HEK293 (cell line): Measurements from ENCODE around the gene SNUPN.

ENCODE experiments used
- CTCF ChIP-seq: fragments of 450-650 bp; formaldehyde crosslinking; IDR thresholded peaks from 2 replicates; pipeline ENCODE4 v1.5.1; 2016; ENCODE audit warnings: missing biosample characterization, missing genetic modification characterization
- PBX3 ChIP-seq: sonication (generic); formaldehyde crosslinking; IDR thresholded peaks from 2 replicates; pipeline ENCODE4 v1.8.1; 2022; ENCODE audit warnings: mild to moderate bottlenecking, moderate library complexity, missing genetic modification reagents
- REST ChIP-seq: fragments of 450-650 bp; formaldehyde crosslinking; IDR thresholded peaks from 2 replicates; pipeline ENCODE4 v1.5.1; 2016; ENCODE audit warnings: missing biosample characterization, missing genetic modification characterization
- SP2 ChIP-seq: fragments of 450-650 bp; formaldehyde crosslinking; IDR thresholded peaks from 2 replicates; pipeline ENCODE4 v1.5.1; 2016; ENCODE audit warnings: missing biosample characterization, missing genetic modification characterization
- TCF7L2 ChIP-seq: IDR thresholded peaks from 2 replicates; pipeline ENCODE4 v1.6.1; 2011; ENCODE audit warnings: low read depth, mild to moderate bottlenecking, inconsistent platforms, low read length, moderate library complexity, borderline replicate concordance
- YY1 ChIP-seq: fragments of 450-650 bp; formaldehyde crosslinking; IDR thresholded peaks from 2 replicates; pipeline ENCODE4 v1.5.1; 2018; ENCODE audit warnings: missing biosample characterization, missing genetic modification characterization
- ZNF133 ChIP-seq: fragments of 450-650 bp; formaldehyde crosslinking; IDR thresholded peaks from 2 replicates; pipeline ENCODE4 v1.5.1; 2016; ENCODE audit warnings: missing biosample characterization, missing genetic modification characterization
- ZNF18 ChIP-seq: fragments of 450-650 bp; formaldehyde crosslinking; IDR thresholded peaks from 2 replicates; pipeline ENCODE4 v1.5.1; 2016; ENCODE audit warnings: missing biosample characterization, missing genetic modification characterization
- ZNF274 ChIP-seq, 2 experiments: fragments of 200-500 bp in 1 of 2; fragments of 450-650 bp in 1 of 2; sonication (Bioruptor generic) in 1 of 2; formaldehyde crosslinking in 1 of 2; IDR thresholded peaks; 2 replicates each; pipeline versions ENCODE4 v1.5.1 to v1.6.1; 2014 to 2016; ENCODE audit warnings: borderline replicate concordance in 1 of 2, inconsistent platforms in 1 of 2, low read length in 1 of 2, missing biosample characterization in 1 of 2, missing genetic modification characterization in 1 of 2
- ZNF354C ChIP-seq: fragments of 450-650 bp; formaldehyde crosslinking; IDR thresholded peaks from 2 replicates; pipeline ENCODE4 v1.5.1; 2016; ENCODE audit warnings: missing biosample characterization, missing genetic modification characterization, low read depth, borderline replicate concordance
- ZNF561 ChIP-seq: fragments of 450-650 bp; IDR thresholded peaks from 2 replicates; pipeline ENCODE4 v1.5.1; 2018; ENCODE audit warnings: missing biosample characterization, missing genetic modification characterization, borderline replicate concordance
- ZNF623 ChIP-seq: fragments of 450-650 bp; formaldehyde crosslinking; IDR thresholded peaks from 2 replicates; pipeline ENCODE4 v1.5.1; 2016; ENCODE audit warnings: missing biosample characterization, missing genetic modification characterization

DNA sequence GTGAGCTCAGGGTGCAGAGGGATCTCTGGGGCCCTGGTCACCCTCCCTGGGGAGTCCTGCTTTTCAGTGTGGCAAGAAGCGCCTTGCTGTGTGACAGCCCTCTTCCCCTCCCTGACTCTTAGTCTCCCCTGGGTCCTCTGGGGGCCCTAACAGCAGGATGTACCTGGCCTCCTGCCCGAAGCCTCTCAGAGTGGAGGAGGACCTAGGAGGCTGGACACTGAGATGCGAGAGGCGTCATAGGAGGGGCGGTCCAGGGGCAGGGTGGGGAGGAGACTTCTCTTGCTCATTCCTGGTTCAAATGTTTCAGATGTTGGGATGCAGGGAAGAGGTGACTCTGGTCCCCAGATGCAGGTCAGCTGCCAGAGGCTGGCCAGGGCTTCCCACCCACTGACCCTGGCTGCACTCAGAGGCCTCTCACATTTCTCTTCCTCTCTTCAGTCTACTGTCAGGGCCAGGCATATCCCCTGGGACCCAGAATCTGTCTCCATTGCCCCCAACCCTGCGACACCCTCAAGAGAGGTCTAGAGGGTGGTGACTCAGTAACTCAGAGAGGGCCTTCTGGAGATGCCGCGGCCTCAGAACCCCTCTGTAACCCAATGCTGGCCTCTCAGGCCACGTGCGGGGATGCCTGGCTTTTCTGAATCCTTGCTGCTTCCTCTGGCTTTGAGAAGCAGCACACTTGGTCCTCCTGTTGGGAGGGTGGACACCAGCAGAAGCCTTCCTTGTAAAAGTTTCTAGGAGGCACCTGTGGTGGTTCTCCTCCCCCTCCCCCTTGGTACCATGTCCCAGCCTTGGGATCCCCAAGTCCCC lies 48.1 kb upstream of the SNUPN start:
- TF ChIP-seq CTCF: no peak; the same call in 1 of the 2 replicates
- no peak for TF ChIP-seq TCF7L2
- no peak for TF ChIP-seq ZNF354C (tag by site-specific recombination)
- TF ChIP-seq ZNF133: no peak
- no peak for TF ChIP-seq SP2
- TF ChIP-seq ZNF274 (IDR thresholded peaks at IDR 0.05; ENCODE audit: low read length): no peak
- TF ChIP-seq ZNF274 (tag by site-specific recombination; IDR thresholded peaks at IDR 0.05; ENCODE audit: borderline replicate concordance): no peak
- TF ChIP-seq YY1: no peak
- TF ChIP-seq ZNF561 (tag by site-specific recombination): no peak
- TF ChIP-seq REST (tag by site-specific recombination): no peak
- TF ChIP-seq PBX3: no peak
- TF ChIP-seq ZNF623 (tag by site-specific recombination): no peak
- no peak for TF ChIP-seq ZNF18 (tag by site-specific recombination)
